ENCODE measurements around the gene PRM1.

GRCh38 chr16:11314309-11314894 is 33.3 kb upstream of the PRM1 start:
- TF ChIP-seq CTCF (IDR thresholded peaks at IDR 0.05; ENCODE audit: borderline replicate concordance, extremely low read depth, low read length, poor library complexity, severe bottlenecking) (no peak), EZH2 (IDR thresholded peaks at IDR 0.05; ENCODE audit: borderline replicate concordance, low read depth, low read length, severe bottlenecking) (no peak)
